HepG2 (cell line): ENCODE results near the gene COX7C. TPM values are rescaled to one million over a fixed set of nuclear protein-coding genes. Genes with fewer than 3 reads are reported as not detected.

Source experiments
- ATAC-seq: fragments of 200-7000 bp; cut with Tn5 transposase; 3 replicates; pipeline ENCODE4 v1.9.1; 2020; ENCODE audit warnings: mild to moderate bottlenecking, moderate library complexity
- BruUV-seq: library from RNA; stranded (reverse); fragments of 400-500 nt; replicated peaks from 2 replicates; lab custom pipeline; 2021; lab: Mats Ljungman, UMichigan
- CTCF ChIA-PET: fragments of 300-600 bp; formaldehyde crosslinking; extraction: SDS; loops from one replicate; lab custom pipeline; 2021; ENCODE audit warnings: low total read pairs, inconsistent platforms, low intra/inter-chr PET ratio; lab: Yijun Ruan, JAX
- POLR2A ChIA-PET: fragments of 350-600 bp; sonication (Branson Sonifier 250); formaldehyde crosslinking; loops from one replicate; lab custom pipeline; 2020; ENCODE audit warnings: antibody characterized with exemption, inconsistent platforms; lab: Yijun Ruan, JAX
- DNase-seq: peaks from one replicate; pipeline ENCODE4 v3.0.0-alpha.2; 2015; ENCODE audit warnings: low spot score
- FAIRE-seq: peaks from 3 replicates; lab custom pipeline; 2011; peaks lifted over from hg19 to GRCh38; lab: Jason Lieb, UNC
- H2AFZ ChIP-seq: one replicate; pipeline ENCODE4 v1.6.1; 2011; ENCODE audit warnings: low read length, inconsistent platforms
- H3K27ac ChIP-seq: fragments of 300-600 bp; 3 replicates; pipeline ENCODE4 v1.8.0; 2011; ENCODE audit warnings: mixed run types, mild to moderate bottlenecking, mixed read lengths, low read length, inconsistent platforms; ENCODE audit not compliant: insufficient read depth; ENCODE audit errors: extremely low read length
- H3K27me3 ChIP-seq, 2 experiments: fragments of 200-600 bp in 1 of 2; 2 replicates in 1 of 2; 3 replicates in 1 of 2; pipeline versions ENCODE4 v1.6.0 to v1.8.0; 2011; ENCODE audit warnings: low read length in 2 of 2, mild to moderate bottlenecking in 2 of 2, moderate library complexity in 2 of 2, inconsistent platforms in 1 of 2; ENCODE audit not compliant: insufficient read depth in 2 of 2, control insufficient read depth in 1 of 2
- H3K36me3 ChIP-seq, 2 experiments: fragments of 200-600 bp in 1 of 2; replicated peaks in 1 of 2; 2 replicates in 1 of 2; 3 replicates in 1 of 2; pipeline versions ENCODE4 v1.5.1 to v1.8.0; 2011; ENCODE audit warnings: low read length in 2 of 2, inconsistent platforms in 1 of 2; ENCODE audit not compliant: insufficient read depth in 2 of 2, control insufficient read depth in 1 of 2
- H3K4me1 ChIP-seq: 2 replicates; pipeline ENCODE4 v1.5.1; 2012; ENCODE audit warnings: low read length, inconsistent platforms; ENCODE audit not compliant: insufficient read depth
- H3K4me2 ChIP-seq: 2 replicates; pipeline ENCODE4 v1.6.0; 2011; ENCODE audit warnings: low read depth, low read length, inconsistent platforms
- H3K4me3 ChIP-seq, 3 experiments: fragments of 200-600 bp in 1 of 3; sonication (generic), shearing (Covaris generic) in 1 of 3; replicated peaks in 1 of 3; 2 replicates each; pipeline ENCODE4 v1.5.1; 2011 to 2016; ENCODE audit warnings: low read length in 3 of 3, inconsistent platforms in 2 of 3, low read depth in 2 of 3, mild to moderate bottlenecking in 2 of 3, control low read depth in 1 of 3, mixed read lengths in 1 of 3; ENCODE audit not compliant: insufficient read depth in 1 of 3
- H3K79me2 ChIP-seq: one replicate; pipeline ENCODE4 v1.6.1; 2011; ENCODE audit warnings: low read length, inconsistent platforms; ENCODE audit not compliant: insufficient read depth
- H3K9ac ChIP-seq: 2 replicates; pipeline ENCODE4 v1.6.0; 2011; ENCODE audit warnings: mild to moderate bottlenecking, low read depth, low read length, inconsistent platforms; ENCODE audit not compliant: insufficient read depth
- H3K9me3 ChIP-seq: 2 replicates; pipeline ENCODE4 v1.5.1; 2012; ENCODE audit warnings: mild to moderate bottlenecking, low read length
- H4K20me1 ChIP-seq: 2 replicates; pipeline ENCODE4 v1.6.0; 2011; ENCODE audit warnings: inconsistent platforms, mild to moderate bottlenecking, low read length, moderate library complexity; ENCODE audit not compliant: insufficient read depth
- BCLAF1 ChIP-seq: fragments of 450-650 bp; IDR thresholded peaks from 2 replicates; pipeline ENCODE4 v1.6.1; 2017; ENCODE audit warnings: mild to moderate bottlenecking
- FOXP4 ChIP-seq: sonication (generic); formaldehyde crosslinking; IDR thresholded peaks from 2 replicates; pipeline ENCODE4 v1.4.0; 2020; ENCODE audit warnings: missing genetic modification reagents
- MEIS2 ChIP-seq: sonication (generic); formaldehyde crosslinking; IDR thresholded peaks from 2 replicates; pipeline ENCODE4 v1.9.0; 2021; ENCODE audit warnings: mild to moderate bottlenecking, missing genetic modification reagents
- RFXANK ChIP-seq: IDR thresholded peaks from 2 replicates; pipeline ENCODE4 v1.6.1; 2016
- SRSF1 ChIP-seq: fragments of 200-400 bp; formaldehyde crosslinking; optimal IDR thresholded peaks from 2 replicates; pipeline ENCODE3; 2017; ENCODE audit warnings: mild to moderate bottlenecking, low read depth, low read length, moderate library complexity
- WIZ ChIP-seq: sonication (generic); formaldehyde crosslinking; IDR thresholded peaks from 2 replicates; pipeline ENCODE4 v1.5.1; 2020; ENCODE audit warnings: mild to moderate bottlenecking, missing genetic modification reagents
- ZNF20 ChIP-seq: sonication (generic); formaldehyde crosslinking; IDR thresholded peaks from 2 replicates; pipeline ENCODE4 v1.4.0; 2020; ENCODE audit warnings: mild to moderate bottlenecking, moderate library complexity, missing genetic modification reagents
- ZNF761 ChIP-seq: sonication (generic); formaldehyde crosslinking; conservative IDR thresholded peaks from 2 replicates; pipeline ENCODE4 v1.4.0; 2020; ENCODE audit warnings: mild to moderate bottlenecking, missing genetic modification reagents
- WGBS: methylation state at CpG from one replicate; pipeline ENCODE4 v1.1.6; 2017; ENCODE audit warnings: low lambda C conversion rate; 5-methylcytosine and 5-hydroxymethylcytosine counted together
- in situ Hi-C: cut with HindIII; loops from 2 replicates; pipeline ENCODE4 v1.10.0; 2017; ENCODE audit warnings: low pct_unique_long_range_greater_than_20kb; ENCODE audit not compliant: extremely low pct_ligation_motif_present
- intact Hi-C: fragments of 100-400 bp; cut with micrococcal nuclease; formaldehyde crosslinking; loops from one replicate; pipeline ENCODE4 v1.10.0; 2022; ENCODE audit not compliant: unreplicated experiment
- polyA plus RNA-seq, 8 experiments: library from polyadenylated mRNA; depleted of rRNA in 3 of 8; stranded (reverse) in 7 of 8; unstranded in 1 of 8; fragments of >200 nt; fragmentation: Illumina TruSeq in 4 of 8; extraction: Trizol in 4 of 8; gene quantifications; 2 replicates each; pipeline versions ENCODE4 v1.2.1 to v1.2.3, GENCODE V29; 2011 to 2016; ENCODE audit warnings: low read depth in 4 of 8, missing spikeins in 1 of 8, mixed read lengths in 1 of 8; ENCODE audit not compliant: insufficient read depth in 1 of 8
- total RNA-seq, 5 experiments: library from RNA; depleted of rRNA; stranded (reverse); fragments of >200 nt; fragmentation: Illumina TruSeq; extraction: Trizol; gene quantifications; 2 replicates each; pipeline ENCODE4 v1.2.3, GENCODE V29; 2016; ENCODE audit warnings: low read depth in 1 of 5

Gene COX7C
- total and polyA plus RNA-seq, 2 of the 13 experiments (the other 11 are each of a cell fraction or from before 2014, with no cell fraction given) = 538 to 635 TPM

GRCh38 chr5:86625148-86625547, 7.4 kb downstream of the COX7C start:
- no TSS peak for BruUV-seq
- ChIA-PET POLR2A (no interaction called here), CTCF (no interaction called here)
- in situ Hi-C loops (no loop called here), intact Hi-C loops (no loop called here)
- no peaks in the 10 kb centered on the region for H4K20me1 ChIP-seq
- H3K79me2 ChIP-seq = no peaks in the 10 kb centered on the region
- no peaks in the 10 kb centered on the region for H3K4me1 ChIP-seq
- H3K9me3 ChIP-seq = no peaks in the 10 kb centered on the region
- H3K27me3 ChIP-seq = no peaks in the 10 kb centered on the region; a peak in 1 of 5 replicates
- no peak overlapping the region for H3K4me3 ChIP-seq
- no peak overlapping the region for H3K27ac ChIP-seq
- no peak overlapping the region for H3K4me2 ChIP-seq
- no peak overlapping the region for H3K9ac ChIP-seq
- FAIRE-seq (no peak), DNase-seq (no peak), ATAC-seq (no peak)
- TF ChIP-seq ZNF20 (CRISPR knock-in tag) (no peak), SRSF1 (no peak), BCLAF1 (no peak), FOXP4 (CRISPR knock-in tag) (no peak), RFXANK (CRISPR knock-in tag) (no peak), ZNF761 (CRISPR knock-in tag) (no peak), WIZ (no peak), MEIS2 (no peak)
- H2AFZ ChIP-seq = no peak overlapping the region
- WGBS = 50% methylated on average over 2 of the region's 2 CpGs
- peaks cover 0 to 5% of the 10 kb centered on the region in 2 experiments; a peak in 3 of 5 replicates for H3K36me3 ChIP-seq
